Tibial nerve (tissue), 4 donors: ENCODE results near the gene XIAP. TPM values are rescaled to one million over a fixed set of nuclear protein-coding genes. Genes with fewer than 3 reads are reported as not detected.
"Not testable (repeated sequence)": the region's sequence is repeated elsewhere in the genome, so short reads cannot be mapped to it uniquely, and the experiment has no call there.

Source experiments
- DNase-seq, 2 donors: peaks; one replicate each; pipeline ENCODE4 v3.0.0-alpha.2; 2019; ENCODE audit warnings: low spot score in 2 of 2
- H3K27ac ChIP-seq, 4 donors: fragments of 200-600 bp; sonication (generic) in 3 of 4; one replicate each; pipeline ENCODE4 v1.5.1; 2017 to 2019; ENCODE audit warnings: mild to moderate bottlenecking in 1 of 4
- H3K27me3 ChIP-seq, 2 donors: fragments of 200-600 bp; sonication (generic) in 1 of 2; one replicate each; pipeline versions ENCODE4 v1.5.1 to v1.6.0; 2017 to 2019
- H3K36me3 ChIP-seq, 3 donors: fragments of 200-600 bp; sonication (generic); one replicate each; pipeline ENCODE4 v1.5.1; 2018 to 2019
- H3K4me1 ChIP-seq, 4 donors: fragments of 200-600 bp; sonication (generic) in 3 of 4; one replicate each; pipeline ENCODE4 v1.5.1; 2017 to 2019
- H3K4me3 ChIP-seq, 4 donors: fragments of 200-600 bp; sonication (generic) in 3 of 4; one replicate each; pipeline ENCODE4 v1.5.1; 2017 to 2019; ENCODE audit warnings: mild to moderate bottlenecking in 1 of 4, moderate library complexity in 1 of 4
- H3K9me3 ChIP-seq, 4 donors: fragments of 200-600 bp; sonication (generic) in 3 of 4; one replicate each; pipeline ENCODE4 v1.5.1; 2017 to 2019
- EP300 ChIP-seq, 2 donors: sonication (generic); formaldehyde crosslinking; IDR thresholded peaks; one replicate each; pipeline ENCODE4 v1.6.1; 2017; ENCODE audit warnings: antibody characterized with exemption in 2 of 2, mild to moderate bottlenecking in 1 of 2
- POLR2A ChIP-seq, 2 donors: fragments of 450-650 bp; IDR thresholded peaks; one replicate each; pipeline ENCODE4 v1.6.1; 2017; ENCODE audit warnings: antibody characterized with exemption in 2 of 2, mild to moderate bottlenecking in 2 of 2, moderate library complexity in 2 of 2
- WGBS, 2 donors: methylation state at CpG; one replicate each; pipeline ENCODE4 v1.1.5; 2018; 5-methylcytosine and 5-hydroxymethylcytosine counted together
- total RNA-seq, 4 donors: library from RNA; depleted of rRNA; stranded (reverse); fragments of >200 nt; gene quantifications; one replicate each; pipeline ENCODE4 v1.1.0, GENCODE V29; 2016
- TF ChIP-seq, protein P1 (sequence below), 5 experiments: fragments of 200-600 bp in 3 of 5; fragments of 450-650 bp in 2 of 5; sonication (generic) in 3 of 5; IDR thresholded peaks; one replicate each; pipeline ENCODE4 v1.5.1; 2016 to 2019; ENCODE audit warnings: antibody characterized with exemption in 5 of 5, mild to moderate bottlenecking in 3 of 5, moderate library complexity in 2 of 5

XIAP gene
- total RNA-seq = 10 to 100 TPM; 18.6 to 38.7 (median 30.4) TPM

DNA sequence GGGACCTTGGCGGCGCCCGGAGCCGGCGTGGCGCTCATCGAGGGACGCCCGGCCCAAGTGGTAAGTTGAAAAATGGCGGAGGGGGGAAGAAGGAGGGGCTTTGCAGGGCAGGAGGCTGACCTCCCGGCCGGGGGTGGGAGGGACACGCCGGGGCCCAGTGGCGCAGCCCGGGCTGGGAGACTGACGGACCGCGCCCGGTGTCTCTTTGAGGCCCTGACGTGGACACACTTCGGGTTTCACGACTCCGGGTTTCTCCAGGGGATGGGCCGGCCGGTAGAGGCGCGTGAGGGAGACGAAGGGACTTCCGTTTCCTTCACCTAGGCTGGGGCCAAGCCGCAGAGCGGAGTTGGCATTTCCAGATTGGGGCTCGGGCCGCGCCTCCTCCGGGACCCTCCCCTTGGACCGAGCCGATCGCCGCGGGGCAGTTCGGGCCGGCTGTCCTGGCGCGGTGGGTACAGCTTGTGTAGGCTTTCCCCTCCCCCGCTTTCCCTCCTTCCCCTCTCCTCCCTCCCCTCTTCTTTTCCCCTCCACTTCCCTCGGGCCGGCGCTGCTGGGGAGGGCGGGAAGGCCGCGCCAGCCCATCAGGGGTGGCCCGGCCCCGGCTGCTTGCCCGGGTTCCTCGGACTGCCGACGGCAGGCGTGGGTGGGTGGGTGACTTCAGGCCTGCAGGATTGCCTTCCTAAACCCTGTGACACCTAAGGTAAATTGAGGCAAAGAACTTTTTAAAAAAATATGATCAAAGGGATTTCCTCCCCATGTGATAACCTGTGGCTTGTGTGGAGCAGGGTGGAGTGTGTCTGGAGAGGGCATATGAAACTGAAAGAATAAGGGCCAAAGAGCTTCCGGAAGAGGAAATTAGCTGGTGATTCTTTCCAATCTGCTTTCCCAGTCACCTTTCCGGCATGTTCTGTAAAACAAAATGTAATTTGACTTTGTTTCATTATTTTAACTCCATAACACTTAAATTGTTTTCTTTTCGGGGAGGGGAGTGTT is at the start of gene XIAP:
Gene XIAP, plus strand, starts transcription at position 208 of the 993 bp plus-strand sequence. CDS start 25,610 bp downstream, outside the sequence.
- peak within 1 kb of the TSS; percentile 45 to 71 (median 57) for H3K4me3 ChIP-seq
- H3K4me1 ChIP-seq = peaks cover 0 to 16% (median 0%) of the 10 kb centered on the region in 4 donors
- TF ChIP-seq POLR2A (IDR thresholded peaks at IDR 0.05) = peak; percentile 28 to 50
- TF ChIP-seq, protein P1, sequence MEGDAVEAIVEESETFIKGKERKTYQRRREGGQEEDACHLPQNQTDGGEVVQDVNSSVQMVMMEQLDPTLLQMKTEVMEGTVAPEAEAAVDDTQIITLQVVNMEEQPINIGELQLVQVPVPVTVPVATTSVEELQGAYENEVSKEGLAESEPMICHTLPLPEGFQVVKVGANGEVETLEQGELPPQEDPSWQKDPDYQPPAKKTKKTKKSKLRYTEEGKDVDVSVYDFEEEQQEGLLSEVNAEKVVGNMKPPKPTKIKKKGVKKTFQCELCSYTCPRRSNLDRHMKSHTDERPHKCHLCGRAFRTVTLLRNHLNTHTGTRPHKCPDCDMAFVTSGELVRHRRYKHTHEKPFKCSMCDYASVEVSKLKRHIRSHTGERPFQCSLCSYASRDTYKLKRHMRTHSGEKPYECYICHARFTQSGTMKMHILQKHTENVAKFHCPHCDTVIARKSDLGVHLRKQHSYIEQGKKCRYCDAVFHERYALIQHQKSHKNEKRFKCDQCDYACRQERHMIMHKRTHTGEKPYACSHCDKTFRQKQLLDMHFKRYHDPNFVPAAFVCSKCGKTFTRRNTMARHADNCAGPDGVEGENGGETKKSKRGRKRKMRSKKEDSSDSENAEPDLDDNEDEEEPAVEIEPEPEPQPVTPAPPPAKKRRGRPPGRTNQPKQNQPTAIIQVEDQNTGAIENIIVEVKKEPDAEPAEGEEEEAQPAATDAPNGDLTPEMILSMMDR (IDR thresholded peaks at IDR 0.05) = peak in 1 of 5 experiments; percentile 24
- peak in 1 of 2 donors; percentile 61 for TF ChIP-seq EP300 (IDR thresholded peaks at IDR 0.05)
- WGBS, 2 donors = 0 to 44% methylated on average over 24 to 62 of the region's 62 CpGs
- H3K27ac ChIP-seq = peak within 1 kb of the TSS; percentile 86 to 97 (median 96)
- H3K9me3 ChIP-seq = no peaks in the 10 kb centered on the region
- H3K27me3 ChIP-seq = no peaks in the 10 kb centered on the region
- no peaks in the 10 kb centered on the region for H3K36me3 ChIP-seq
- peak; percentile 43 to 52 for DNase-seq

DNA sequence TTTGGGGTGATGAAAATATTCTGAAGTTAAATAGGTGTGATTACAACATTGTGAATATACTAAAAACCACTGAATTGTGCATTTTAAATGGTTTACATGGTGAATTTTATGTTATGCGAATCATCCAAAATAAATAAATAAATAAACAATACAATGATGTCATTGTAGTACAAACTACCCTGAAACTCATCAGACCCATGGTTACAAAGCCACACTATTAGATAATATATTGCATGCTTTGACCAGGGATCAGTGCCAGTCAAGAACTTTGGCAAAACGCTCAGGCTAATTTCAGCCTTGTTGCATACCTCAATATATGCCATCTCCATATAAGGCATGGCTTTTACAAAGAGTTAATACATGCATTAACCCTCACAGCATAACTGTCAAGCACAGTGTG is 45.5 kb upstream of the XIAP start:
- H3K27me3 ChIP-seq = no peaks in the 10 kb centered on the region
- H3K4me1 ChIP-seq = no peaks in the 10 kb centered on the region
- no peak overlapping the region for H3K4me3 ChIP-seq
- DNase-seq = no peak
- WGBS, 2 donors = 45 to 53% methylated on average over 2 of the region's 2 CpGs
- no peaks in the 10 kb centered on the region for H3K36me3 ChIP-seq
- no peak overlapping the region for H3K27ac ChIP-seq
- no peaks in the 10 kb centered on the region for H3K9me3 ChIP-seq
- TF ChIP-seq EP300 (IDR thresholded peaks at IDR 0.05) (no peak), POLR2A (IDR thresholded peaks at IDR 0.05) (no peak)
- TF ChIP-seq, protein P1 (IDR thresholded peaks at IDR 0.05) = no peak

GRCh38 chrX:123814934-123815394 is 44.9 kb upstream of the XIAP start:
- 55% methylated on average over 11 of the region's 12 CpGs; no CpG with 5 or more reads in 1 of the 2 donors for WGBS, 2 donors
- H3K36me3 ChIP-seq, H3K4me3 ChIP-seq, DNase-seq, H3K27ac ChIP-seq, H3K9me3 ChIP-seq, H3K27me3 ChIP-seq, H3K4me1 ChIP-seq: not testable (repeated sequence)

DNA sequence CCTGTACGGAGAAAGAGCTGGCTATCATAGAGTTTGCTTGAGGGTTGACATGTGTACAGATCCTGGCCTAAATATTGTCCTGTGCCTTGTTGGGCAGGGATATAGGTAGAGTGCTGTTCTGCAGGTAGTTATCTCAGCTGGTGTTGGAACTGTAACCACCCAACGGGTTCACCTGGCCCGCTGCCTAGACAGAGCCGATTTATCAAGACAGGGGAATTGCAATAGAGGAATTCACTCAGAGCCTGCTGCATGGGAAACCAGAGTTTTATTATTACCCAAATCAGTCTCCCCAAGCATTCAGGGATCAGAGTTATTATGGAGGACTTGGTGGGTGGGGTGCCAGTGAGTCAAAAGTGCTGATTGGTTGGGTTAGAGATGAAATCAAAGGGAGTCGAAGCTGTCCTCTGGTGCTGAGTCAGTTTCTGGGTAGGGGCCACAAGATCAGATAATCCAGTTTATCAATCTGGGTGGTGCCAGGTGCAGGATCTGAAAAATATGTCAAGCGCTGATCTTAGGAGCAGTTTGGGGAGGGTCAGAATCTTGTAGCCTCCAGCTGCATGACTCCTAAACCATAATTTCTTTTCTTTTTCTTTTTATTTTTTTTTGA is 42.5 kb upstream of the XIAP start:
- WGBS, 2 donors = 83 to 85% methylated on average over 4 to 6 of the region's 6 CpGs
- Histone ChIP-seq H3K9me3 (no peaks in the 10 kb centered on the region), H3K27ac (no peak overlapping the region), H3K4me3 (no peak overlapping the region), H3K36me3 (no peaks in the 10 kb centered on the region), H3K4me1 (no peaks in the 10 kb centered on the region), H3K27me3 (no peaks in the 10 kb centered on the region)
- no peak for DNase-seq
- TF ChIP-seq POLR2A (IDR thresholded peaks at IDR 0.05) (no peak), EP300 (IDR thresholded peaks at IDR 0.05) (no peak)
- TF ChIP-seq, protein P1 (IDR thresholded peaks at IDR 0.05) = no peak

DNA sequence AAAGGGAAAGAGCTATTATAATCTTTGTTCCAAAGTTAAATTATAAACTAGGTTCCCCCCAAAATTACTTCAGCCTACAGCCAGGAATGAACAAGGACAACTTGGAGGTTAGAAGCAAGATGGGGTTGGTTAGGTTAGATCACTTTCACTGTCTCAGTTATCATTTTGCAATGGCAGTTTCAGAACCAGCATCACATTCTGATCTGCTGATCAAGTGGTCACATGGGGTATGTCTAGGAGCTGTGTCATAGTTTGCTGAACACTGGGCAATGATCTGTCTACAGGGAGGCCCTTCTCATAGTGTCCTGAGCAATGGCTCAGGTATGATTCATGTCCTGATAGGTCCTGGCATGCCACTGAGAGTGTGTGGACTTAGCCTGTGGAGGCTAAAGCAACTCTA is 41.6 kb upstream of the XIAP start:
- no peaks in the 10 kb centered on the region for H3K27me3 ChIP-seq
- no peak overlapping the region for H3K4me3 ChIP-seq
- no peaks in the 10 kb centered on the region for H3K9me3 ChIP-seq
- H3K4me1 ChIP-seq = no peaks in the 10 kb centered on the region
- TF ChIP-seq, protein P1 (IDR thresholded peaks at IDR 0.05) = no peak
- TF ChIP-seq EP300 (IDR thresholded peaks at IDR 0.05) = no peak
- no peak for TF ChIP-seq POLR2A (IDR thresholded peaks at IDR 0.05)
- no peak for DNase-seq
- H3K27ac ChIP-seq = no peak overlapping the region
- H3K36me3 ChIP-seq = no peaks in the 10 kb centered on the region
